ENCODE data around the gene RASIP1.

- TF ChIP-seq POLR2A (IDR thresholded peaks at IDR 0.05) (no peak), CTCF (IDR thresholded peaks at IDR 0.05) (no peak)
Observed at GRCh38 chr19:48685583-48685982, 54.8 kb downstream of the RASIP1 start.
